Stomach smooth muscle (tissue), 2 donors: Measurements from ENCODE around the gene PPTC7.
"Not testable (repeated sequence)": the region's sequence is repeated elsewhere in the genome, so short reads cannot be mapped to it uniquely, and the experiment has no call there.

Experiments
- H3K27ac ChIP-seq: one replicate; pipeline ENCODE4 v1.7.0; 2013; ENCODE audit warnings: mild to moderate bottlenecking, low read length, inconsistent platforms
- H3K27me3 ChIP-seq, 2 donors: one replicate each; pipeline ENCODE4 v1.7.0; 2013; ENCODE audit warnings: low read length in 2 of 2; ENCODE audit not compliant: insufficient read depth in 2 of 2, control insufficient read depth in 1 of 2
- H3K36me3 ChIP-seq, 2 donors: one replicate each; pipeline ENCODE4 v1.7.0; 2013; ENCODE audit warnings: low read length in 2 of 2; ENCODE audit not compliant: control insufficient read depth in 2 of 2, insufficient read depth in 2 of 2
- H3K4me1 ChIP-seq: one replicate; pipeline ENCODE4 v1.7.0; 2013; ENCODE audit warnings: low read length; ENCODE audit not compliant: control insufficient read depth, insufficient read depth
- H3K4me3 ChIP-seq, 2 donors: one replicate each; pipeline ENCODE4 v1.7.0; 2013; ENCODE audit warnings: low read length in 2 of 2
- H3K9ac ChIP-seq, 2 donors: one replicate each; pipeline ENCODE4 v1.7.0; 2013; ENCODE audit warnings: low read length in 2 of 2, mild to moderate bottlenecking in 1 of 2
- H3K9me3 ChIP-seq, 2 donors: one replicate each; pipeline ENCODE4 v1.7.0; 2013; ENCODE audit warnings: low read length in 2 of 2; ENCODE audit not compliant: control insufficient read depth in 2 of 2
- donor health status: healthy.
- donor health status: Pancreatic carcinoma.

Gene PPTC7

GRCh38 chr12:110545259-110545658 is 37.9 kb downstream of the PPTC7 start:
- H3K27me3 ChIP-seq, H3K36me3 ChIP-seq, H3K9me3 ChIP-seq, H3K9ac ChIP-seq, H3K4me3 ChIP-seq: not testable (repeated sequence)
- peaks cover 35% of the 10 kb centered on the region for H3K4me1 ChIP-seq
- H3K27ac ChIP-seq = peak overlapping the region; percentile 25

DNA sequence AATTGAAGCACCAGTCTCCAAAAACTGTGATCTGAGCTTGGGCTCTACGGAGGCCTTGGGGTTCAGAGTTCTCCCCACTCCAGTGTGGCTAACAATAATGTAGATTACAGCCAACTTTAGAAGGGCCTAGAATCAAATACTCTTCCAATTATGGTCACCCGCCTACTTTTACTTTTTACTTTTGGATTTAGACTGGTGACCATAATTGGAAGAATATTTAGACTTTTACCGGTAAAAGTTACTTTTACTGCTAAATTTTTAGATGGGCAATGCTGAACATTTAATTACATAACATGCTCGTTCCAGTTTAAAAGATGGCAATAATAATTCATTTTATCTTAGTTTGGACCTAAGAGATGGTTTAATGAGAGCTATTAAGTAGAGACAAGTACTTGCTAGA is 39.2 kb downstream of the PPTC7 start:
- H3K36me3 ChIP-seq = no peaks in the 10 kb centered on the region
- H3K27me3 ChIP-seq = no peaks in the 10 kb centered on the region
- peak overlapping the region; percentile 31 to 41 for H3K4me3 ChIP-seq
- peaks cover 36% of the 10 kb centered on the region for H3K4me1 ChIP-seq
- H3K9me3 ChIP-seq = no peaks in the 10 kb centered on the region
- peak overlapping the region; percentile 86 for H3K27ac ChIP-seq
- peak overlapping the region; percentile 13 to 39 for H3K9ac ChIP-seq

GRCh38 chr12:110543252-110543959 is 39.7 kb downstream of the PPTC7 start:
- peak overlapping the region; percentile 86 for H3K27ac ChIP-seq
- peaks cover 3 to 5% of the 10 kb centered on the region in 2 donors for H3K36me3 ChIP-seq
- H3K9ac ChIP-seq = peak overlapping the region; percentile 13 to 39
- no peaks in the 10 kb centered on the region for H3K9me3 ChIP-seq
- peaks cover 30% of the 10 kb centered on the region for H3K4me1 ChIP-seq
- peak overlapping the region; percentile 31 to 41 for H3K4me3 ChIP-seq
- no peaks in the 10 kb centered on the region for H3K27me3 ChIP-seq

DNA sequence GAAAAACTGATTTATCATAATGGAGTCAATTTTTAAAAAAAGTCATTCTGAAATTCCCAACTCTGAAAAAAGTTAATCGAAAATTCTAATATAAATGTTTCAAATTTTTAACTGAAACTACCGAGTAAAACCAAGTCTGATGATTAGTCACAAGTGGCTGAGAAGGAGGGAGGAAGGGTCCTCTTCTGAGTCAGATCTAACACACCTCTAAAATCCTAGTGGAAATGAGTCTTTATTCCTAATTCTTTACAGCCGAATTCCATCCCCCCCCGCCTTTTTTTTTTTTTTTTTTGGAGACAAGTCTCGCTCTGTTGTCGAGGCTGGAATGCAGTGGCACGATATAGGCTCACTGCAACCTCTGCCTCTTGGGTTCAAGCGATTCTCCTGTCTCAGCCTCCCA is 43.1 kb downstream of the PPTC7 start:
- Histone ChIP-seq H3K4me1 (peaks cover 33% of the 10 kb centered on the region), H3K4me3 (no peak overlapping the region), H3K27me3 (no peaks in the 10 kb centered on the region), H3K27ac (no peak overlapping the region), H3K9me3 (no peaks in the 10 kb centered on the region), H3K36me3 (peaks cover 9 to 10% of the 10 kb centered on the region in 2 donors), H3K9ac (no peak overlapping the region)

- peaks cover 9 to 10% of the 10 kb centered on the region in 2 donors for H3K36me3 ChIP-seq
Measured at GRCh38 chr12:110538869-110539622, 44.1 kb downstream of the PPTC7 start.

GRCh38 chr12:110537605-110538409 is 45.3 kb downstream of the PPTC7 start:
- Histone ChIP-seq H3K4me3 (peak overlapping the region in 1 of 2 donors; percentile 54), H3K4me1 (peaks cover 29% of the 10 kb centered on the region), H3K9me3 (no peaks in the 10 kb centered on the region), H3K36me3 (peaks cover 9 to 10% of the 10 kb centered on the region in 2 donors), H3K27ac (peak overlapping the region; percentile 75), H3K27me3 (no peaks in the 10 kb centered on the region), H3K9ac (peak overlapping the region in 1 of 2 donors; percentile 43)

More at GRCh38 chr12:110538869-110539622, 44.1 kb downstream of the PPTC7 start:
- peaks cover 33% of the 10 kb centered on the region for H3K4me1 ChIP-seq
- peak overlapping the region; percentile 75 for H3K27ac ChIP-seq
- H3K4me3 ChIP-seq = no peak overlapping the region
- no peaks in the 10 kb centered on the region for H3K9me3 ChIP-seq
- H3K9ac ChIP-seq = no peak overlapping the region
- no peaks in the 10 kb centered on the region for H3K27me3 ChIP-seq

DNA sequence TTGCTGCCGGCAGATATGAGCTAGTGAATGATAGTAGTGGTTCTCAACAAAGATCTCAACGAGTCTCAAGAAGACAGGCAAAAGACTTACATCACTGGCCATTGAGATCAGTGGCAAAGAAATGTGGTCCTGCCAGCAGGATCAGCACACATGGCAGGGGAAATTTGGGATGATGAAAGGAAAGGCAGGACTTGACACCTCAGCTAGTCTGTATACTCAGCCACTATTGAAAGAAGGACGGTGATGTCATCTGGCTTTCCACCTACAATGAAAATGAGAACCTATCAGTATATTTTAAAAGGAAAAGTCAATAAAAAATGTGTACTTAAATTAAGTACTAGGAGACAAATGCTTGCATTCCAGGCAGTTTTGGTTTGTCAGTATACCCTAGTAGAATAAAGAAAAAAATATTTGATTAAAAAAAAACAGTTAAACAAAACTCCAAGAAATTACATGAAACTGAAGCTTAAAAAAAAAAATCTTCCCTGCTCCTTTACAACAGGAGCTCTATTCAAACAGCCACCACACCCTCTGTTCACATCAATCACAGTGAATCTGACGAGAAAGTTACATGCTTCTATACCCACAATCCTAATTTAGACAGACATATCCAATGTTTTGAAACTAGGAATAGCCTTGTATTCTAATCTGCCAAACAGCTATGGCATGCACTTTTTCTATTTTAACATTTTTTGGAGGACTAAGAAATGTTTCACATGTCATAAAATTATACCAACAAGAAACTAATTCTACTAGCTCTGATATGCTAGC is 46.1 kb downstream of the PPTC7 start:
- peak overlapping the region in 1 of 2 donors; percentile 43 for H3K9ac ChIP-seq
- peaks cover 32% of the 10 kb centered on the region for H3K4me1 ChIP-seq
- peaks cover 9 to 10% of the 10 kb centered on the region in 2 donors for H3K36me3 ChIP-seq
- no peaks in the 10 kb centered on the region for H3K27me3 ChIP-seq
- H3K27ac ChIP-seq = peak overlapping the region; percentile 75
- peak overlapping the region in 1 of 2 donors; percentile 54 for H3K4me3 ChIP-seq
- no peaks in the 10 kb centered on the region for H3K9me3 ChIP-seq

- H3K36me3 ChIP-seq = peaks cover 9 to 10% of the 10 kb centered on the region in 2 donors
- no peaks in the 10 kb centered on the region for H3K9me3 ChIP-seq
Measured at GRCh38 chr12:110534811-110535210, 48.3 kb downstream of the PPTC7 start.

GRCh38 chr12:110533607-110534006 is 49.5 kb downstream of the PPTC7 start:
- no peak overlapping the region for H3K9ac ChIP-seq
- H3K4me1 ChIP-seq = peaks cover 46% of the 10 kb centered on the region
- H3K4me3 ChIP-seq = no peak overlapping the region
- H3K9me3 ChIP-seq = no peaks in the 10 kb centered on the region
- peak overlapping the region; percentile 18 for H3K27ac ChIP-seq
- H3K27me3 ChIP-seq = no peaks in the 10 kb centered on the region
- H3K36me3 ChIP-seq = peaks cover 6 to 8% of the 10 kb centered on the region in 2 donors

More at GRCh38 chr12:110534811-110535210, 48.3 kb downstream of the PPTC7 start:
- Histone ChIP-seq H3K9ac (no peak overlapping the region), H3K4me1 (peaks cover 48% of the 10 kb centered on the region), H3K27ac (peak overlapping the region; percentile 32), H3K27me3 (no peaks in the 10 kb centered on the region), H3K4me3 (no peak overlapping the region)

DNA sequence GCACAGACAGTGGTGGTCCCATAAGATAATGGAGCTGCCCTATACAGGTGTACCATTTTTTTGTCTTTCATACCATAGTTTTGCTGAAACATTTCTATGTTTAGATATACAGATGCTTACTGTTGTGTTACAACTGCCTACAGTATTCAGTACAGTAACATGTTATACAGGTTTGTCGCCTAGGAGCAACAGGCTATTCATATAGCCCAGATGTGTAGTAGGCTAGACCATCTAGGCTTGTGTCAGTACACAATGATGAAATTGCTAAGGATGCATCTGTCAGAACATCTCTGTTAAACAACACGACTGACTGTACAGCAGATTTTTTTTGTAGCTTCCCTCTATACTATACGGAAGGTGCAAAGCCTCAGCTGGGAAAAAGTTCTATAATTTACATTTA is 50.5 kb downstream of the PPTC7 start:
- peaks cover 1 to 4% of the 10 kb centered on the region in 2 donors for H3K36me3 ChIP-seq
- peaks cover 40% of the 10 kb centered on the region for H3K4me1 ChIP-seq
- H3K9ac ChIP-seq = no peak overlapping the region
- peak overlapping the region; percentile 55 for H3K27ac ChIP-seq
- H3K27me3 ChIP-seq = no peaks in the 10 kb centered on the region
- no peak overlapping the region for H3K4me3 ChIP-seq
- H3K9me3 ChIP-seq = no peaks in the 10 kb centered on the region
